ENCODE results near the gene NRXN2. TPM values are rescaled to one million over a fixed set of nuclear protein-coding genes. Genes with fewer than 3 reads are reported as not detected.
A peak's percentile ranks its signal among the peaks of the same experiment; 100 is the strongest.

NRXN2 gene
- total and polyA plus RNA-seq, 3 donors from 2014 or later, result 32.6 to 46.8 (median 40.1) TPM

DNA sequence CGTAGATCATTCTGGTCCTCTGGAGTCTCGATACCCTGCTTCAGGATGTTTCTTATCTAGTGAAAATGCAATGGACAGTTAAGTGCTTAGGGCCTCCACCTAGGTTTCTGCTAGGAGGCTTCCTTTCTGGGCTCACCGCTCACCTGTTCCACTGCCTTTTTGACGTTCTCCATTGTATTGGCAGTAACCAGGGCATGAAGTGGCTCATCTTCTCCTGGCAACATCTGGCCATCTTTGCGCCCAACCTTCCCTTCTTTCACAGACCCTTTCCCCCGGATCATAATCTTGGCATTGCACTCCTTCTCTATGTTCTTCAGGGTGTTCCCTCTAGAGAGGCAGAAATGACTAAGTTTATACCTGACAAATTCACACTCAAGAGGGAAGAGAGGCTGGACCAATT is 46.3 kb upstream of the NRXN2 start:
- 88 to 91% methylated on average over 6 of the region's 6 CpGs for WGBS, 2 donors
- Histone ChIP-seq H3K27ac (no peak overlapping the region), H3K9me3 (no peaks in the 10 kb centered on the region), H3K36me3 (ENCODE audit: low read depth, missing control alignments) (no peaks in the 10 kb centered on the region), H3K4me1 (peaks cover 34% of the 10 kb centered on the region), H3K4me3 (no peak overlapping the region), H3K27me3 (no peaks in the 10 kb centered on the region)
- TF ChIP-seq POLR2A (IDR thresholded peaks at IDR 0.05), result no peak
- TF ChIP-seq, protein P1, sequence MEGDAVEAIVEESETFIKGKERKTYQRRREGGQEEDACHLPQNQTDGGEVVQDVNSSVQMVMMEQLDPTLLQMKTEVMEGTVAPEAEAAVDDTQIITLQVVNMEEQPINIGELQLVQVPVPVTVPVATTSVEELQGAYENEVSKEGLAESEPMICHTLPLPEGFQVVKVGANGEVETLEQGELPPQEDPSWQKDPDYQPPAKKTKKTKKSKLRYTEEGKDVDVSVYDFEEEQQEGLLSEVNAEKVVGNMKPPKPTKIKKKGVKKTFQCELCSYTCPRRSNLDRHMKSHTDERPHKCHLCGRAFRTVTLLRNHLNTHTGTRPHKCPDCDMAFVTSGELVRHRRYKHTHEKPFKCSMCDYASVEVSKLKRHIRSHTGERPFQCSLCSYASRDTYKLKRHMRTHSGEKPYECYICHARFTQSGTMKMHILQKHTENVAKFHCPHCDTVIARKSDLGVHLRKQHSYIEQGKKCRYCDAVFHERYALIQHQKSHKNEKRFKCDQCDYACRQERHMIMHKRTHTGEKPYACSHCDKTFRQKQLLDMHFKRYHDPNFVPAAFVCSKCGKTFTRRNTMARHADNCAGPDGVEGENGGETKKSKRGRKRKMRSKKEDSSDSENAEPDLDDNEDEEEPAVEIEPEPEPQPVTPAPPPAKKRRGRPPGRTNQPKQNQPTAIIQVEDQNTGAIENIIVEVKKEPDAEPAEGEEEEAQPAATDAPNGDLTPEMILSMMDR (IDR thresholded peaks at IDR 0.05), result no peak
- no peak for DNase-seq
- intact Hi-C loops (cut with DNase I; ENCODE audit: low total_unique reads), result no loop called here

DNA sequence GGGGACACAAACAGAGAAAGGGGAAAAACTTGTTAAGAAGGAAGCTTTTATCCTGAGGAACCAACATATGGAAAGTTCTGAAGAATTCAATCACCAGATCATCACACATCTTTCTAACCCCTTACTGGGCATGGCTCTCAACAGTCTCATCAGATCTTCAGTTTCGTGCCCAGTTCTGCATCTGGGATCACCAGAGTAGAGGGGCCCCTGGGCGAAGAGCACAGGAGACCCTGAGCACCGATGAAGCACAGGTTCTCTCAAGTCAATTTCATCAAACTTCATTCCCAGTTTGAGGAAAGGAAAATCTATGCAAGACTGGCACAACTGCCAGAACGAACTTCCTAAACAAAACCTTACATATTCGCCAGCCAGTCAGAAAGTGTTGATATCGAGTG is 45.3 kb upstream of the NRXN2 start:
- peak overlapping the region in 1 of 2 donors; percentile 50 for H3K27ac ChIP-seq
- no peak overlapping the region for H3K4me3 ChIP-seq
- H3K4me1 ChIP-seq, result peaks cover 34% of the 10 kb centered on the region
- H3K36me3 ChIP-seq (ENCODE audit: low read depth, missing control alignments), result no peaks in the 10 kb centered on the region
- intact Hi-C loops (cut with DNase I; ENCODE audit: low total_unique reads), result no loop called here
- H3K9me3 ChIP-seq, result no peaks in the 10 kb centered on the region
- DNase-seq, result no peak
- TF ChIP-seq, protein P1 (IDR thresholded peaks at IDR 0.05), result no peak
- no peak for TF ChIP-seq POLR2A (IDR thresholded peaks at IDR 0.05)
- WGBS, 2 donors, result 83 to 88% methylated on average over 6 of the region's 6 CpGs
- H3K27me3 ChIP-seq, result no peaks in the 10 kb centered on the region

DNA sequence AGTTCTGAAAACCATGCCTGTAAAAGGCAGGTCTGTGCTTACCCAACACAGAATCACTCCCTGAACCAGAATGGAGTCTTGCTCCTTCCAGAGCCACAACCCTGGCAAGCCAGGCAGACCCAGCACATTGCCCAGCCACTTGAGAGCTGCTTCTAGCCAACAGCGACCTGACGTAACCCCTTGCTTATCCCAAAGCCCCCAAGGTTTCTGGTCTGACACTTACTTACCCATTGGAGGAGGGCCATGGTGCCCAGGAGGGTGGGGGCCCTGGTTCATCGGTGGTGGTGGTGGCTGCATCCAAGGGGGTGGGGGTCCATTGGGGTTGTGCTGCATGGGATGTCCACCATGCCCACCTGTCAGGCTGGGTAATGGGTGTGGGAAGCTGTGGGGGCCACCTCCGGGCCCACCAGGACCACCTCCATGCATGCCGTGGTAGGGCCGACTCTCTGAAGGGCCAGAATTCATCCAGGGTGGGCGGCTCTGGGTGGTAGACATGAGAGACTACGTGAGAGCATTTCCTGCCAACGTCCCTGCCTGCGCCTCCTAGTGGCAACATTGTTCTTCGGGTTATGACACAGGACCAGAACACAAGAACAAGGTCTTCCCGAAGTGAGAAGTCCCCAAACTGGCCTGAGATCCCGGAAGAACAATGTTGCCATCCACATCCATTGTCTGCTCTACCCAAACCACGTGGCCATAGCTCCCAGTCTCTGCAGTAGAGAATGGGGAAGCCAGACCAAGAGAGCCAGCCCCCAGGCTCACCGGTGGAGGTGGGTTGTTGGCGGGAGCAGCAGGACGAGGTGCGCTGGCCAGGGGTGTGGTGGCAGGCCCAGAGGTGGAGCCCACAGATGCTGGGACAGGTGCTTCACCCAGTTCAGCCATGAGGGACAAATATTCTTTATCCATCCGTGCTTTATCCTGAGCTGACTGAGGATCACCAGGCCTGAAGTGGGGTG is 44.6 kb upstream of the NRXN2 start:
- peak overlapping the region; percentile 17 to 50 for H3K27ac ChIP-seq
- no peak for TF ChIP-seq POLR2A (IDR thresholded peaks at IDR 0.05)
- TF ChIP-seq, protein P1 (IDR thresholded peaks at IDR 0.05), result peak; percentile 68 to 94 (median 77)
- H3K36me3 ChIP-seq (ENCODE audit: low read depth, missing control alignments), result no peaks in the 10 kb centered on the region
- WGBS, 2 donors, result 50 to 62% methylated on average over 11 to 19 of the region's 19 CpGs
- H3K9me3 ChIP-seq, result no peaks in the 10 kb centered on the region
- DNase-seq, result peak; percentile 84
- no peaks in the 10 kb centered on the region for H3K27me3 ChIP-seq
- no peak overlapping the region for H3K4me3 ChIP-seq
- peaks cover 34% of the 10 kb centered on the region for H3K4me1 ChIP-seq
- intact Hi-C loops (cut with DNase I; ENCODE audit: low total_unique reads), result no loop called here

DNA sequence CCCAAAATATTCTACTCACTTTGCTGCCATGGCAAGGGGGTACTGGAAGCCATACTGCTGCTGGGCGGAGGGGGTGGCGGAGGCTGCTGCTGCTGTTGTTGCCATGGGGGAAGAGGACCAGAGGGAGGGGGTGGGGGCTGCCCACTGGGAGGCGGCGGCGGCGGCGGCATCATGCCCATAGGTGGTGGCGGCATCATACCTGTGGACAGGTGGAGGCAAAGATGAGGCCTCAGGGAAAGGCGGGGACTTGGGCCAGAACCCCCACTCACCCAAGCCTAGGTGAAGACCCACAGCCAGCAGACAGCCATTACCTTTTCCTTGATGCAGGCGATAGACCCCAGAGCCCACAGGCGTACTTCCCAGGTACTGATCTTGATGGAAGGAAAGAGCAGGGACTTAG is 43.9 kb upstream of the NRXN2 start:
- H3K27ac ChIP-seq, result peak overlapping the region in 1 of 2 donors; percentile 50
- no peaks in the 10 kb centered on the region for H3K27me3 ChIP-seq
- no peaks in the 10 kb centered on the region for H3K9me3 ChIP-seq
- 89 to 90% methylated on average over 2 to 11 of the region's 11 CpGs for WGBS, 2 donors
- no peak overlapping the region for H3K4me3 ChIP-seq
- intact Hi-C loops (cut with DNase I; ENCODE audit: low total_unique reads), result no loop called here
- H3K4me1 ChIP-seq, result peaks cover 41% of the 10 kb centered on the region
- TF ChIP-seq POLR2A (IDR thresholded peaks at IDR 0.05), result no peak
- TF ChIP-seq, protein P1 (IDR thresholded peaks at IDR 0.05), result no peak
- DNase-seq, result no peak
- no peaks in the 10 kb centered on the region for H3K36me3 ChIP-seq (ENCODE audit: low read depth, missing control alignments)
